Rectal smooth muscle tissue (tissue), 1 donor: ENCODE measurements around the gene EPB41L4A.
"Not testable (repeated sequence)": the region's sequence is repeated elsewhere in the genome, so short reads cannot be mapped to it uniquely, and the experiment has no call there.

Experiments used
- H3K27ac ChIP-seq: one replicate; pipeline ENCODE4 v1.7.0; 2013; ENCODE audit warnings: low read depth, low read length, inconsistent platforms
- H3K27me3 ChIP-seq: one replicate; pipeline ENCODE4 v1.7.0; 2013; ENCODE audit warnings: low read length; ENCODE audit not compliant: control insufficient read depth, insufficient read depth
- H3K36me3 ChIP-seq: one replicate; pipeline ENCODE4 v1.7.0; 2013; ENCODE audit warnings: low read length; ENCODE audit not compliant: control insufficient read depth, insufficient read depth
- H3K4me1 ChIP-seq: one replicate; pipeline ENCODE4 v1.7.0; 2013; ENCODE audit warnings: low read length; ENCODE audit not compliant: control insufficient read depth, insufficient read depth
- H3K4me3 ChIP-seq: one replicate; pipeline ENCODE4 v1.7.0; 2013; ENCODE audit warnings: low read length
- H3K9ac ChIP-seq: one replicate; pipeline ENCODE4 v1.7.0; 2013; ENCODE audit warnings: low read length

EPB41L4A gene

GRCh38 chr5:112228667-112229066 is 190.4 kb downstream of the EPB41L4A start:
- H3K27ac ChIP-seq: no peak overlapping the region

GRCh38 chr5:112227911-112228631 is 191.0 kb downstream of the EPB41L4A start:
- H3K4me3 ChIP-seq: no peak overlapping the region
- no peaks in the 10 kb centered on the region for H3K36me3 ChIP-seq
- no peaks in the 10 kb centered on the region for H3K27me3 ChIP-seq
- H3K9ac ChIP-seq: no peak overlapping the region
- no peak overlapping the region for H3K27ac ChIP-seq
- H3K4me1 ChIP-seq: no peaks in the 10 kb centered on the region

More at GRCh38 chr5:112228667-112229066, 190.4 kb downstream of the EPB41L4A start:
- Histone ChIP-seq H3K4me1 (no peaks in the 10 kb centered on the region), H3K36me3 (no peaks in the 10 kb centered on the region), H3K27me3 (no peaks in the 10 kb centered on the region), H3K4me3 (no peak overlapping the region), H3K9ac (no peak overlapping the region)

GRCh38 chr5:112226215-112226614 is 192.9 kb downstream of the EPB41L4A start:
- no peak overlapping the region for H3K4me3 ChIP-seq
- H3K36me3 ChIP-seq: no peaks in the 10 kb centered on the region
- H3K27me3 ChIP-seq: no peaks in the 10 kb centered on the region
- no peak overlapping the region for H3K27ac ChIP-seq
- H3K4me1 ChIP-seq: no peaks in the 10 kb centered on the region
- H3K9ac ChIP-seq: no peak overlapping the region

- not testable (repeated sequence) for H3K27me3 ChIP-seq
Measured at GRCh38 chr5:112222997-112223396, 196.1 kb downstream of the EPB41L4A start.

GRCh38 chr5:112221128-112221527 is 197.9 kb downstream of the EPB41L4A start:
- Histone ChIP-seq H3K4me1 (no peaks in the 10 kb centered on the region), H3K27ac (no peak overlapping the region), H3K36me3 (no peaks in the 10 kb centered on the region), H3K9ac (no peak overlapping the region), H3K4me3 (no peak overlapping the region), H3K27me3 (no peaks in the 10 kb centered on the region)

More at GRCh38 chr5:112222997-112223396, 196.1 kb downstream of the EPB41L4A start:
- H3K36me3 ChIP-seq, H3K9ac ChIP-seq, H3K4me3 ChIP-seq, H3K4me1 ChIP-seq, H3K27ac ChIP-seq: not testable (repeated sequence)

- Histone ChIP-seq H3K27me3 (no peaks in the 10 kb centered on the region), H3K27ac (no peak overlapping the region)
Measured at GRCh38 chr5:112219000-112219399, 200.1 kb downstream of the EPB41L4A start.

GRCh38 chr5:112217843-112218579 is 201.1 kb downstream of the EPB41L4A start:
- no peaks in the 10 kb centered on the region for H3K27me3 ChIP-seq
- H3K36me3 ChIP-seq: no peaks in the 10 kb centered on the region
- no peak overlapping the region for H3K27ac ChIP-seq
- no peaks in the 10 kb centered on the region for H3K4me1 ChIP-seq
- H3K9ac ChIP-seq: no peak overlapping the region
- H3K4me3 ChIP-seq: no peak overlapping the region

More at GRCh38 chr5:112219000-112219399, 200.1 kb downstream of the EPB41L4A start:
- Histone ChIP-seq H3K4me3 (no peak overlapping the region), H3K9ac (no peak overlapping the region), H3K4me1 (no peaks in the 10 kb centered on the region), H3K36me3 (no peaks in the 10 kb centered on the region)

GRCh38 chr5:112216140-112216539 is 202.9 kb downstream of the EPB41L4A start:
- H3K27ac ChIP-seq: no peak overlapping the region
- H3K27me3 ChIP-seq: no peaks in the 10 kb centered on the region
- H3K4me1 ChIP-seq: no peaks in the 10 kb centered on the region
- no peak overlapping the region for H3K4me3 ChIP-seq
- no peak overlapping the region for H3K9ac ChIP-seq
- H3K36me3 ChIP-seq: no peaks in the 10 kb centered on the region

GRCh38 chr5:112210430-112211005 is 208.6 kb downstream of the EPB41L4A start:
- Histone ChIP-seq H3K27ac (no peak overlapping the region), H3K9ac (no peak overlapping the region), H3K36me3 (no peaks in the 10 kb centered on the region), H3K4me1 (no peaks in the 10 kb centered on the region), H3K27me3 (no peaks in the 10 kb centered on the region), H3K4me3 (no peak overlapping the region)

- Histone ChIP-seq H3K27ac (no peak overlapping the region), H3K4me1 (no peaks in the 10 kb centered on the region), H3K36me3 (no peaks in the 10 kb centered on the region), H3K9ac (no peak overlapping the region), H3K4me3 (no peak overlapping the region), H3K27me3 (no peaks in the 10 kb centered on the region)
Measured at GRCh38 chr5:112208699-112209615, 210.1 kb downstream of the EPB41L4A start.

- not testable (repeated sequence) for H3K4me1 ChIP-seq, H3K36me3 ChIP-seq, H3K27me3 ChIP-seq, H3K9ac ChIP-seq, H3K27ac ChIP-seq, H3K4me3 ChIP-seq
Measured at GRCh38 chr5:112208195-112208594, 210.9 kb downstream of the EPB41L4A start.

- Histone ChIP-seq H3K4me3 (no peak overlapping the region), H3K27ac (no peak overlapping the region), H3K9ac (no peak overlapping the region), H3K4me1 (no peaks in the 10 kb centered on the region), H3K36me3 (no peaks in the 10 kb centered on the region), H3K27me3 (no peaks in the 10 kb centered on the region)
Measured at GRCh38 chr5:112205846-112206245, 213.2 kb downstream of the EPB41L4A start.
